HCT116 (cell line): ENCODE results near the gene ULBP1. TPM values are rescaled to one million over a fixed set of nuclear protein-coding genes. Genes with fewer than 3 reads are reported as not detected.

ENCODE experiments used
- ATAC-seq: fragments of 200-7000 bp; cut with Tn5 transposase; 2 replicates; pipeline ENCODE4 v1.9.1; 2020; ENCODE audit warnings: mild to moderate bottlenecking, moderate library complexity
- BruUV-seq: library from RNA; stranded (reverse); fragments of 400-500 nt; replicated peaks from 2 replicates; lab custom pipeline; 2021; lab: Mats Ljungman, UMichigan
- CTCF ChIA-PET: fragments of 300-600 bp; sonication (Branson Sonifier 250); formaldehyde crosslinking; loops from one replicate; lab custom pipeline; 2021; ENCODE audit warnings: antibody characterized with exemption; lab: Charles Lee
- POLR2A ChIA-PET: fragments of 300-600, 350-600 bp; sonication (Branson Sonifier 250); formaldehyde crosslinking; loops from one replicate; lab custom pipeline; 2021; ENCODE audit warnings: antibody characterized with exemption; lab: Charles Lee
- RAD21 ChIA-PET, 2 experiments: fragments of 300-600 bp; sonication (Branson Sonifier 250); formaldehyde crosslinking; loops; one replicate each; lab custom pipeline; 2023; ENCODE audit warnings: low total read pairs in 2 of 2; ENCODE audit not compliant: uncharacterized antibody in 2 of 2, unreplicated experiment in 2 of 2, low non-redundant PET in 1 of 2; lab: Charles Lee
- DNase-seq: peaks from one replicate; pipeline ENCODE4 v3.0.0-alpha.2; 2010; ENCODE audit warnings: low read depth, low spot score
- H2AFZ ChIP-seq: fragments of 200-600 bp; shearing (Covaris generic), sonication (generic); 2 replicates; pipeline ENCODE4 v1.6.1; 2017; ENCODE audit warnings: low read depth, mixed run types, mixed read lengths, antibody characterized with exemption, low read length; ENCODE audit not compliant: poor library complexity, severe bottlenecking
- H3K27ac ChIP-seq: 2 replicates; pipeline ENCODE4 v1.5.1; 2012; ENCODE audit warnings: low read depth, low read length
- H3K27me3 ChIP-seq: fragments of 200-600 bp; sonication (generic); 2 replicates; pipeline ENCODE4 v1.6.1; 2016; ENCODE audit warnings: mixed run types, low read length, mixed read lengths; ENCODE audit not compliant: insufficient read depth
- H3K36me3 ChIP-seq, 2 experiments: fragments of 200-500 bp in 1 of 2; fragments of 200-600 bp in 1 of 2; sonication (Bioruptor generic) in 1 of 2; sonication (generic) in 1 of 2; 2 replicates each; pipeline versions ENCODE4 v1.5.1 to v1.6.1; 2014 to 2016; ENCODE audit warnings: low read length in 2 of 2, inconsistent platforms in 1 of 2, mixed read lengths in 1 of 2, mixed run types in 1 of 2; ENCODE audit not compliant: insufficient read depth in 2 of 2, control insufficient read depth in 1 of 2
- H3K4me1 ChIP-seq, 2 experiments: fragments of 200-600 bp in 1 of 2; sonication (generic) in 1 of 2; 2 replicates each; pipeline versions ENCODE4 v1.5.1 to v1.6.1; 2012 to 2017; ENCODE audit warnings: low read length in 2 of 2, inconsistent platforms in 1 of 2, mild to moderate bottlenecking in 1 of 2, mixed read lengths in 1 of 2, mixed run types in 1 of 2, moderate library complexity in 1 of 2; ENCODE audit not compliant: insufficient read depth in 2 of 2, control insufficient read depth in 1 of 2
- H3K4me2 ChIP-seq: fragments of 200-600 bp; sonication (generic); 2 replicates; pipeline ENCODE4 v1.6.1; 2017; ENCODE audit warnings: mixed run types, low read length, mixed read lengths
- H3K4me3 ChIP-seq, 2 experiments: fragments of 200-600 bp in 1 of 2; sonication (generic) in 1 of 2; replicated peaks in 1 of 2; 2 replicates each; pipeline ENCODE4 v1.5.1; 2011 to 2016; ENCODE audit warnings: low read length in 2 of 2, control low read depth in 1 of 2, low read depth in 1 of 2, mild to moderate bottlenecking in 1 of 2, mixed read lengths in 1 of 2, mixed run types in 1 of 2
- H3K79me2 ChIP-seq: fragments of 200-600 bp; sonication (generic); 2 replicates; pipeline ENCODE4 v1.6.1; 2017; ENCODE audit warnings: mild to moderate bottlenecking, mixed run types, low read length, moderate library complexity, mixed read lengths; ENCODE audit not compliant: insufficient read depth
- H3K9ac ChIP-seq: fragments of 200-600 bp; sonication (generic); 2 replicates; pipeline ENCODE4 v1.6.1; 2016; ENCODE audit warnings: low read length, mixed read lengths
- H3K9me2 ChIP-seq: fragments of 200-600 bp; sonication (generic), shearing (Covaris generic); 2 replicates; pipeline ENCODE4 v1.6.1; 2017; ENCODE audit warnings: mixed run types, mild to moderate bottlenecking, moderate library complexity; ENCODE audit not compliant: insufficient read depth
- H3K9me3 ChIP-seq, 2 experiments: fragments of 200-500 bp in 1 of 2; fragments of 200-600 bp in 1 of 2; sonication (Bioruptor generic) in 1 of 2; sonication (generic) in 1 of 2; 2 replicates each; pipeline ENCODE4 v1.6.1; 2014 to 2017; ENCODE audit warnings: low read length in 2 of 2, mixed read lengths in 2 of 2, inconsistent platforms in 1 of 2, low read depth in 1 of 2, mild to moderate bottlenecking in 1 of 2, mixed run types in 1 of 2, moderate library complexity in 1 of 2; ENCODE audit not compliant: control insufficient read depth in 1 of 2, insufficient read depth in 1 of 2
- H4K20me1 ChIP-seq: fragments of 200-600 bp; sonication (generic), shearing (Covaris generic); 2 replicates; pipeline ENCODE4 v1.6.1; 2017; ENCODE audit warnings: mixed run types, mild to moderate bottlenecking, moderate library complexity; ENCODE audit not compliant: insufficient read depth
- ATF3 ChIP-seq: IDR thresholded peaks from 2 replicates; pipeline ENCODE4 v1.6.1; 2012
- CTCF ChIP-seq, 3 experiments: fragments of 200-600 bp in 1 of 3; sonication (generic) in 1 of 3; IDR thresholded peaks in 2 of 3; conservative IDR thresholded peaks in 1 of 3; 2 replicates each; pipeline ENCODE4 v1.5.1; 2012 to 2017; ENCODE audit warnings: low read depth in 2 of 3, low read length in 2 of 3, antibody characterized with exemption in 1 of 3, borderline replicate concordance in 1 of 3, control low read depth in 1 of 3, mild to moderate bottlenecking in 1 of 3, mixed read lengths in 1 of 3, mixed run types in 1 of 3, moderate library complexity in 1 of 3; ENCODE audit not compliant: insufficient read depth in 1 of 3
- ELF1 ChIP-seq: IDR thresholded peaks from 2 replicates; pipeline ENCODE4 v1.6.1; 2012; ENCODE audit warnings: low read depth, borderline replicate concordance
- EZH2phosphoT487 ChIP-seq: fragments of 200-600 bp; IDR thresholded peaks from 2 replicates; pipeline ENCODE4 v1.6.1; 2018; ENCODE audit warnings: antibody characterized with exemption, borderline replicate concordance
- JUND ChIP-seq: IDR thresholded peaks from 2 replicates; pipeline ENCODE4 v1.6.1; 2012
- RAD21 ChIP-seq: IDR thresholded peaks from 2 replicates; pipeline ENCODE4 v1.6.1; 2012; ENCODE audit warnings: low read depth, mild to moderate bottlenecking
- REST ChIP-seq: IDR thresholded peaks from 2 replicates; pipeline ENCODE4 v1.6.1; 2012; ENCODE audit warnings: low read depth
- intact Hi-C: fragments of 100-400 bp; cut with micrococcal nuclease; formaldehyde crosslinking; loops from 2 replicates; pipeline ENCODE4 v1.10.0; 2022
- total RNA-seq: library from RNA; stranded (reverse); gene quantifications from one replicate; pipeline ENCODE4 v1.2.1, GENCODE V29; 2021; ENCODE audit not compliant: unreplicated experiment

Gene ULBP1
- total RNA-seq, 1 experiment from 2014 or later = 12.4 TPM

GRCh38 chr6:149985481-149985937 is 21.8 kb downstream of the ULBP1 start:
- Histone ChIP-seq H4K20me1 (no peaks in the 10 kb centered on the region), H2AFZ (no peak overlapping the region), H3K9ac (no peak overlapping the region), H3K27ac (no peak overlapping the region), H3K9me2 (no peaks in the 10 kb centered on the region), H3K9me3 (no peaks in the 10 kb centered on the region), H3K4me3 (no peak overlapping the region), H3K4me1 (no peaks in the 10 kb centered on the region), H3K79me2 (no peaks in the 10 kb centered on the region), H3K27me3 (peaks cover 10% of the 10 kb centered on the region; the same call in 1 of the 2 replicates), H3K4me2 (no peak overlapping the region), H3K36me3 (no peaks in the 10 kb centered on the region)
- ChIA-PET CTCF (no interaction called here), POLR2A (no interaction called here), RAD21 (no interaction called here)
- intact Hi-C loops = no loop called here
- BruUV-seq = no TSS peak
- DNase-seq (no peak), ATAC-seq (no peak)
- TF ChIP-seq REST (no peak), CTCF (IDR thresholded peaks at IDR 0.05 in 2 of 3, conservative IDR thresholded peaks at IDR 0.05 in 1 of 3; ENCODE audit: borderline replicate concordance in 1 of 3, insufficient read depth in 1 of 3, low read depth in 2 of 3, low read length in 2 of 3) (0 out of 6 replicates have a peak, but pooled peaks of 1 of the 3 experiments have one; percentile 8), ELF1 (no peak), RAD21 (no peak), EZH2phosphoT487 (no peak), JUND (no peak), ATF3 (no peak)
